ENCODE results near the gene GABBR2. TPM values are rescaled to one million over a fixed set of nuclear protein-coding genes. Genes with fewer than 3 reads are reported as not detected.
"Not testable (repeated sequence)": the region's sequence is repeated elsewhere in the genome, so short reads cannot be mapped to it uniquely, and the experiment has no call there.

Gene GABBR2
- total RNA-seq, 1 experiment from 2014 or later: 6.3 TPM

- no peak for ATAC-seq
These were observed 20.8 kb downstream of the GABBR2 start for GRCh38 chr9:98687911-98688310.

DNA sequence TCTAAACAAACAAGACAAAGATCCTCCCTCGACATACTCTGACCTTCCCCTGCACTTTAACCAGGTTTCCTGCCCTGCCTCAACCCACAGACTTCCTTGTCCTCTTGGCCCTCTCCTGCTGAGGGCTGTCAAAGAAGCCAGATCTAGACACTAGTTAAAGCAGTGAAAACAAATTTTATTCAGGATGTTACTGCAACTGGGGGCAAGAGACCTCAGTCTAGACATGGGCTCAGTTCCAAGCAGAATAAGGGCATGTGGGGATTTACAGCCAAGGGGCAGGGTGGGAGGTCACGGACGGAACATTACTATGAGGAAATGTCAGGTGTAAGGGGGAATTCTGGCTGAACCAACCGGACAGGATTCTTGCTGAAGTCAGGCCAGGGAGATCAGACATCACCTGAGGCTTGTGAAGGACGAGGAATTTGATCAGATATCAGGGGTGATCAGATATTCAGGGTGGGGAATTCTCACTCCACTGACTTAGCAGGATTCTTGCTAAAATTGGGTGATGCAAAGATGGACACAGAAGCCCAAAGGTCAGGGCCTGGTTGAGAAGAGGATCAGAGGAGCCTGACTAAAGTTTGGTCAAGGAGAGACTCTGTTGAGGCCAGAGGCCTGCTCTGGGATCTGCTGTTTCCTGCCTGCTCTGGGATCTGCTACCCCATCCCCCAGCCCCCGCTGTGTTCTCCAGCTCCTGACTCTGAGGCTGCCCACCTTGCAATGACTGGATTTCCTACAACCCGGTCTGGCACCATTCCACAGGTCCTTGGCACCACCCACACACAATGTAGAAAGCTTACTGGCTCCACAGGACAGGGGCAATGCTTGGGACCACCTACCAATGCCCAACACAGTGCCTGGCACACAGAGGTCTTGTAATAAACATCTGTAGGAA is 21.5 kb downstream of the GABBR2 start:
- ATAC-seq (no peak), DNase-seq (ENCODE audit: low read depth, low spot score) (no peak)
- no peak for TF ChIP-seq REST (IDR thresholded peaks at IDR 0.05; ENCODE audit: insufficient read depth in 1 of 2, low read depth in 2 of 2, low read length in 1 of 2)
- Histone ChIP-seq H3K4me1 (ENCODE audit: control insufficient read depth, insufficient read depth, low read length) (no peaks in the 10 kb centered on the region), H3K9me3 (ENCODE audit: control insufficient read depth, insufficient read depth, low read depth, low read length) (no peaks in the 10 kb centered on the region), H3K36me3 (ENCODE audit: control insufficient read depth, insufficient read depth, low read length) (no peaks in the 10 kb centered on the region), H3K27ac (ENCODE audit: low read length) (no peak overlapping the region), H3K4me3 (ENCODE audit: low read depth in 2 of 2, low read length in 2 of 2) (no peak overlapping the region), H3K27me3 (ENCODE audit: control insufficient read depth, insufficient read depth, low read length) (no peaks in the 10 kb centered on the region)
- BruUV-seq (replicated peaks): no TSS peak
- in situ Hi-C loops (cut with HindIII; ENCODE audit: low pct_unique_long_range_greater_than_20kb, low sequenced_read_pairs) (no loop called here), intact Hi-C loops (cut with micrococcal nuclease; ENCODE audit: unreplicated experiment) (no loop called here)
- ChIA-PET POLR2A (no interaction called here), CTCF (no interaction called here)

More at GRCh38 chr9:98687911-98688310, 20.8 kb downstream of the GABBR2 start:
- H3K27ac ChIP-seq (ENCODE audit: low read length): no peak overlapping the region
- no peak for DNase-seq (ENCODE audit: low read depth, low spot score)
- H3K36me3 ChIP-seq (ENCODE audit: control insufficient read depth, insufficient read depth, low read length): no peaks in the 10 kb centered on the region
- intact Hi-C loops (cut with micrococcal nuclease; ENCODE audit: unreplicated experiment) (no loop called here), in situ Hi-C loops (cut with HindIII; ENCODE audit: low pct_unique_long_range_greater_than_20kb, low sequenced_read_pairs) (no loop called here)
- no peaks in the 10 kb centered on the region for H3K9me3 ChIP-seq (ENCODE audit: control insufficient read depth, insufficient read depth, low read depth, low read length)
- ChIA-PET CTCF (no interaction called here), POLR2A (no interaction called here)
- no TSS peak for BruUV-seq (replicated peaks)
- TF ChIP-seq CTCF (IDR thresholded peaks at IDR 0.05) (no peak), SIN3A (IDR thresholded peaks at IDR 0.05; ENCODE audit: borderline replicate concordance, insufficient read depth, low read depth, low read length) (no peak), REST (IDR thresholded peaks at IDR 0.05; ENCODE audit: insufficient read depth in 1 of 2, low read depth in 2 of 2, low read length in 1 of 2) (no peak), TCF7L2 (IDR thresholded peaks at IDR 0.05; ENCODE audit: low read depth, low read length) (no peak), POLR2AphosphoS5 (IDR thresholded peaks at IDR 0.05; ENCODE audit: low read depth, low read length) (no peak)
- no peaks in the 10 kb centered on the region for H3K27me3 ChIP-seq (ENCODE audit: control insufficient read depth, insufficient read depth, low read length)
- no peaks in the 10 kb centered on the region for H3K4me1 ChIP-seq (ENCODE audit: control insufficient read depth, insufficient read depth, low read length)
- no peak overlapping the region for H3K4me3 ChIP-seq (ENCODE audit: low read depth in 2 of 2, low read length in 2 of 2)

- CTCF ChIA-PET, POLR2A ChIA-PET: not testable (repeated sequence)
These were observed 23.9 kb downstream of the GABBR2 start for GRCh38 chr9:98684816-98685215.

More at GRCh38 chr9:98684816-98685215, 23.9 kb downstream of the GABBR2 start:
- H3K4me3 ChIP-seq (ENCODE audit: low read depth in 2 of 2, low read length in 2 of 2); H3K27me3 ChIP-seq (ENCODE audit: control insufficient read depth, insufficient read depth, low read length); H3K36me3 ChIP-seq (ENCODE audit: control insufficient read depth, insufficient read depth, low read length); H3K9me3 ChIP-seq (ENCODE audit: control insufficient read depth, insufficient read depth, low read depth, low read length); in situ Hi-C loops (cut with HindIII; ENCODE audit: low pct_unique_long_range_greater_than_20kb, low sequenced_read_pairs); intact Hi-C loops (cut with micrococcal nuclease; ENCODE audit: unreplicated experiment); H3K4me1 ChIP-seq (ENCODE audit: control insufficient read depth, insufficient read depth, low read length); ATAC-seq; DNase-seq (ENCODE audit: low read depth, low spot score); BruUV-seq (replicated peaks); H3K27ac ChIP-seq (ENCODE audit: low read length): not testable (repeated sequence)
